ENCODE data around the gene BCL11A.

DNA sequence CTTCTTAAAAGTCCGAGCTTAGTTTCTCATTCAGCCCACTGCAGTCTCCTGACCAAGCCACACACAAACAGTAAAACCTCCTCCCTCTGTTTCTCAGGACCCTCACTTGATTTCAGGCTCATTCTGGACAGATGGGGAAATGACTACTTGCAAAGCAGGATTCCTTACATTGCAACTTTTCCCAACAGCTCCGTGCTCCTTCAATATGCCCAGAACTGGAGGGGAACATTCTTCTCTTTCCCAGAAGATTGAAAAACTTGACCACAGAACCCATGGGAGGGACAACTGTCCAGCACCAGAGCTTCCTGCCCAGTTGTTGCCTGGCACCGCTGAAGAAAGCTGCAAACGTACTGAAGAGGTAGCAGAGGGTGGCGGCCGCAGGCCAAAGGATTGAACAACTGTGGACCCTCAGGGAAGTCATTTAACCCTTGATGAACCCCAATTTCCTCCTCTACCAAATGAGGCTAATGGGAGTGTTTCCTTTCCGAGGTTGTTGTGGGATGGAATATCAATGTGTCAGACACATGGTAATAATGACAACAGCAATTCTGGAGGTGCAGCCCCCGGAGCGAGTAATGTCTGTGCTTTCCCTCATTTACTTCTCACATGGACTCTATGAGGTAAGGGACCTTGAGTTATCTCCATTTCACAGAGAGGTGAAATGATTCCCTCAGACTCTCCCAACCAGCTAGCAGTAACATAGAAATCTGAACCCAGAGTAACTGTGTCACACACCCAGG is 25.0 kb downstream of the BCL11A start:
- TF ChIP-seq, protein P1, sequence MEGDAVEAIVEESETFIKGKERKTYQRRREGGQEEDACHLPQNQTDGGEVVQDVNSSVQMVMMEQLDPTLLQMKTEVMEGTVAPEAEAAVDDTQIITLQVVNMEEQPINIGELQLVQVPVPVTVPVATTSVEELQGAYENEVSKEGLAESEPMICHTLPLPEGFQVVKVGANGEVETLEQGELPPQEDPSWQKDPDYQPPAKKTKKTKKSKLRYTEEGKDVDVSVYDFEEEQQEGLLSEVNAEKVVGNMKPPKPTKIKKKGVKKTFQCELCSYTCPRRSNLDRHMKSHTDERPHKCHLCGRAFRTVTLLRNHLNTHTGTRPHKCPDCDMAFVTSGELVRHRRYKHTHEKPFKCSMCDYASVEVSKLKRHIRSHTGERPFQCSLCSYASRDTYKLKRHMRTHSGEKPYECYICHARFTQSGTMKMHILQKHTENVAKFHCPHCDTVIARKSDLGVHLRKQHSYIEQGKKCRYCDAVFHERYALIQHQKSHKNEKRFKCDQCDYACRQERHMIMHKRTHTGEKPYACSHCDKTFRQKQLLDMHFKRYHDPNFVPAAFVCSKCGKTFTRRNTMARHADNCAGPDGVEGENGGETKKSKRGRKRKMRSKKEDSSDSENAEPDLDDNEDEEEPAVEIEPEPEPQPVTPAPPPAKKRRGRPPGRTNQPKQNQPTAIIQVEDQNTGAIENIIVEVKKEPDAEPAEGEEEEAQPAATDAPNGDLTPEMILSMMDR (IDR thresholded peaks at IDR 0.05) = no peak
- no peak for TF ChIP-seq POLR2A (IDR thresholded peaks at IDR 0.05)
